Jurkat, Clone E6-1 (cell line): ENCODE measurements around the gene NID1.

Source experiments
- DNase-seq: peaks from one replicate; pipeline ENCODE4 v3.0.0-alpha.2; 2011; ENCODE audit warnings: low read depth, low spot score
- H3K4me3 ChIP-seq: 2 replicates; pipeline ENCODE4 v1.5.1; 2011; ENCODE audit warnings: mild to moderate bottlenecking, low read length, control low read depth, moderate library complexity

NID1 gene

DNA sequence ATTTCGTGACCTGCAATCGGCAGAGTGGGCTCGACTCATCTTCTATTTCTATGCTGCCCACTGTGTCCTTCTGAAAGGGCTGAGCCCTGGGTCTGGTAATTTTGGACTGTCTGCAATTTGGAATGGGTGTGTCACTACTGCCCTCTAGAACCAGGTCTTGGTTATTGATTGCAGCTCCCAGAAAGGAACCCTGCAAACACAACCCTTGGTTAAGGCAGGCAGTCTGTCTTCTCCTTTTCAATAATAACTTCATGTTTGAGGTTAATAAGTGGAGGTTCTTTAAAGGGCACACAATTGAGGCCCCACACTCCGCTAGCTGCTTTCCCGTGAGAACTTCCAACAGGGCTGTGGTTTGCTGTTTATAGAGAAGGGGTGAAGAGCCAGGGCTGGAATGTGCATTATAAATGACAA is 118.3 kb downstream of the NID1 start:
- DNase-seq: no peak
- H3K4me3 ChIP-seq: no peak overlapping the region

DNA sequence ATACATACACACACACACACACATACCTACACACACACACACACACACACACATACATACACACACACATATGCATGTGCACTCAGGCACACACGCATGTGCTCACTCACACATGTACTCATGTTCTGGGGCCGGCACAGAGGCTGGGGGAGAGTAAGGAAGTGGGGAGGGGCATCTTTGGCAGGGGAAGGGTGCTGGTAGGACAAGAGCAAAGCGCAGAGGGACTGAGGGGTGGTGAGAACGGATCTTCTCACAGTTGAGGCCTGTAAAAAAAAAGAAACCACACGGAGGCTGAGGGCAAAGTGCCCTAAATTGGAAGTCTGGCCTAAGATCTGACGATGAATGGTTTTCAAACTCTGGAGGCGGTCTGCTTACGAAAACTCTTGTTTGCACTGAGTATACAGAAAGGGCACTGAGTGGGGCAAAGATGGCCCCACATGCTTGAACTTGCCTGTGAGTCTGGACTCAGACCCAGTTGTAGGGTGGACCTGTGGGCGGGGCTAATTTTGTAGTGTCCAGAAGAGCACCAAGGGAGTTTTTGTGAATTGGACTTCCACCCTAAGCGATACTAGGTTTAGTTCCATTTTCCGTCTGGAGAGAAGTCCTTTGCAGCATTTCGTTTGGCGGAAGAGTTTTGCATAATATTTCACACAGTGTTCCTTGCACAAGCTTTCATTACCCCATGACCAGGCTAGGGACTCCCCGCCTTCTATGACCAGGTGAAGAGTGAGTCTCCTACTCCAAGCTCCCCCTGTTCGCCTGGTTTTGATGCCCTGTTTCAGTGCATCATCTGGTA is 118.9 kb downstream of the NID1 start:
- DNase-seq: no peak
- H3K4me3 ChIP-seq: no peak overlapping the region

DNA sequence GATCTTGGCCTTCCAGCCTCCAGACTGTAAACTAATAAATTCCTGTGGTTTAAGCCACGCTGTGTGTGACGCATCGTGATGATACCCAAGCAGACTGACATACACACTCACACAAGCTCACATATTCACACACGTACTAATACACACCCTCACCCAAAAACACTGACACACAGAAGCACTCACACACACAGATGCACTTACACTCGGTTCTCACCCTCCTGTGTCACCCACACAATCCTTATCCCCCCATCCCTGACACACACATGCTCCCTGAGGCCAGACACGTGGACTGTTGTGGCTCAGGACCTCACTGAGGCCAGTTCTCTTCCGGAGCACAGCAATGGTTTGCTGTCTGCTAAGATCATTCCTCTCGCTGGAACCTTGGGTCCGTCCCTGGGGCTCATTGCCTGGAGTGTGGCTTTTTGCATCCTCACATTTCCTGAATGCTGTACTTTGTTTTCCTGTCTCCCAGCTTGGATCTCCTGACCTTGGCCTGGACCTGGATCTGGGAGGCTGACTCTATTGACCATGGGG is 121.2 kb downstream of the NID1 start:
- no peak overlapping the region for H3K4me3 ChIP-seq
- DNase-seq: no peak

DNA sequence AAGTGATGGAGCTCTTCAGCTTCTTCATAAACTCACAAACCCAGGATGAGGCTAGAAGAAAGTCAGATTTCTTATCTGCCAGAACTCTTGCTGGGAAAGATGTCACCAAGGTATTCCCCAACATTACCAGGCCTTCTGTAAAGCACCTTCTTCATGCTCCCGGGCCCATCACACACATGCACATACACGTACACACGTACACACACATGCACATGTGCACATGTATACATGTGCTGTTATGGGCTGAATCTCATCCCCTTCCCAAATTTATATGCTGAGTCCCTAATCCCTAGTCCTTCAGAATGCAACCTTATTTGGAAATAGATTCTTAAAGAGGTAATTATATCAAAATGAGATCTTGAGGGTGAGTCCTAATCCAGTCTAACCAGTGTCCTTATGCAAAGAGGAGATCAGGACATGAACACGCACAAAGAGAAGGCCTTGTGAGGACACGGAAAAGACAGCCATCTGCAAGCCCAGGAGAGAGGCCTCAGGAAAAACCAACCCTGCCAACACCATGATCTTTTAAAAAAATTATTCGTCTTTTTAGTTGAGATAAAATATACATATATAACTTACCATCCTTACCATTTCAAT is 121.8 kb downstream of the NID1 start:
- H3K4me3 ChIP-seq: no peak overlapping the region
- no peak for DNase-seq

DNA sequence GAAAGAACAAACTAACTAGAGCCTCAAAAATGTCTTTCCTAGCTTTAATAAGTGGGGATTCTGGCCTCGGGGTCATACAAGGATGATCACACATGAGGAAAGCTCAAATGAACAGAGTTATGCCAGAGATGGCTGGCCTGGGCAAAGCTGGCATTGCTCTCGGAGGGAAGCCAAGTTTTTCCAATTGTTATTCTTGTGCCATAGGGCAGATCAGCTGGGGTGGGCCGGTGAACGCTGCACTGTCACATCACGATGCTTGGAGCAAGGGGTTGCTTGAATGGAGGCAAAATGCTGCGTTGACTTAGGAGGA is 122.3 kb downstream of the NID1 start:
- no peak for DNase-seq
- H3K4me3 ChIP-seq: no peak overlapping the region

DNA sequence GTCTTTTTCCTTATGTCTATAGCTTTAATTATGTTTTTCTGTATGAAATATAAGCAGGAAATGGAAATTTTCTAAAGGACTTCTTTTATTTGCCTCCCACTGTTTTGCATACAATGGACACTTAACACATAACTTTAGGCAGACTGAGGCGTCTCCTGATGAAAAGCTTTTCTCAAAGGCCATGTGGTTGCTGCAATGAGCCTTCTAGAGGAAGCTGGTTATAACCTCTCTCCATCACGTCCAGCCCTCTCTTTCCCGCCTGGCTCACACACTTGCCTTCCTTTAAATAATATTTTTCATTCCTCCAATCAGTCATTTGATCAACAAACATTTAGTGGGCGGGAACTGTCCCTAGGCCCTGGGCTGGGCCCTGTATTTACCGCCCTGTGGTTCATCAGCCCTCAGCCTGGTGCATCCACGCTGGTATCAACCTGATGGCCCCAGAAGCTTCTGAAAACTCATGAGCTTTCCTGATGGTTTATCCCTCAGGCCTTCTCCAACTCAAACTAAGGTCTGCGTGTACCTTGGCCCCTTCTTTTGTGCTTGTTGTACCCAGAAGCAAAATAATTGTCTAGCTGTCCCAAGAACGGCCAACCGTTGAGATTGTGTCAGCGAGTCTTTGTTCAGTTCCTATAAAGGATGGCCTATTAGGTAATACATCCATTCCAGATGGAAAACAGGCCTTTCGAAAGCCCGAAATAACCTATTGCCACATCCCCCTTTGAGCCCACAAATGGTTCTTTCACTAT is 122.8 kb downstream of the NID1 start:
- H3K4me3 ChIP-seq: no peak overlapping the region
- DNase-seq: no peak

DNA sequence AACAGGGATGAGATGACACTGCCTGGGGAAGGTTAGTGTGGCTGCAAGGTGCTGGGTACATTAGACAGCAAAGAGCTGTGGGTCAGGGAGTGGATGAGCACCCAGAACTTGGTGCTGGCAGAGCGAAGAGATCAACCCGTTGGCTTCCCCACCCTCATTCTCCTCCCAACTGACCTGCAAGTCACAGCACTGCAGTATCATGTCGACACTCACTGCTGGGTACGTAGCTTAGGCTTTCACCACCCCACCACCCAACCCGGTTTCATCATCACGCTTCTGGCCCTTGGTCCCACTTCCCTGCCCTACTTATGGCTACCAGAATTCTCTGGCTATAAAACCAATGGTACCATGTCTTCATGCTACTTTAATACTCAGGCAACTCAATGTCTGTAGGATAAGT is 124.6 kb downstream of the NID1 start:
- no peak for DNase-seq
- no peak overlapping the region for H3K4me3 ChIP-seq

DNA sequence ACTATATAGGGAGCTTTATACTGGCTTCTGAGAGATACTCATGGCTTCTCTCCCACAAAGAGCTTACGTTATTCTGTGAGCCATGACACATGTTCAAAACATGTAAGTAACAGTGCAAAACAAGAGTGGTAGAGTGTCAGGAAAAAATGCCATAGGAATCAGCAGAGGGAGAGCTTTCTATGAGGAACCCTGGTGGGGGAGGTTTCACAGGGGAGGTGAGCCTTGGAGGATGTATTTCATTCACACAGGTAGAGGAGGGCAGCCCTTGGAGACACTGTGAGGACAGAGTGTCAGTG is 125.5 kb downstream of the NID1 start:
- no peak overlapping the region for H3K4me3 ChIP-seq
- no peak for DNase-seq

DNA sequence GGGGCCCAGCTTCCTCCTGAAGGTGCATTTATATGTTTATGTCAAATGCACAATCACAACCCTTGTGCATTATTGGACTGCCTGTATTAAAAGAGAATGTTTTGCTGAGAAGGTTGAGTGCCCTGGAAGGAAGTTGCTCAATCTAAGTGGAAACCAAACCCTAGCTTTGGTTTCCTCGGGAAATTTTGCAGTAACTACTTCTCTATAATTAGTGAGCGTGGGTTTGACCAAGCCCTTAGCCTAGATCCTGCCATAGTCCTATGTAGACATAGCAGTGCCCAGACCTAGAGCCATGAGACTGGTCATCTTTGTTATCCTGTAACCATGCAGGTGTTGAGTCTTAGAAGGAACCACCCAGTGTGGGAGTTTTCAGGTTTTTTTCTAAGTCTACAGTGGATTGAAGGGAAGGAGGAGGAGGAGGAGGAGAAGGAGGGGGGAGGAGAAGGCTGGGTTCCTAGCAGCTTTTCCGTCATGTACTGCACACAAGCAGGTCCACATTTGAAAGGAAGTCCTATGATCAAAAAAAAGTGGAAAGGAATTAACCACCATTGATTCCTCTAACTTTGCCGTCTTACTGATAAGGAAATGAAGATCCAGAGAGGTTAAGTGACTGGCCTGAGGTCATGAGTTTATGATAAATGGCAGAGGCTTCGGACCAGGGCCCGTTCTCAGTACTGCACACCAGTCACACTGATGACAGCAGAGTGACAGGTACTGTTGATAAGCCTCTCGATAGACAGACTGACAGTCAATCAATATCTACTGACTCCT is 126.0 kb downstream of the NID1 start:
- no peak for DNase-seq
- no peak overlapping the region for H3K4me3 ChIP-seq

DNA sequence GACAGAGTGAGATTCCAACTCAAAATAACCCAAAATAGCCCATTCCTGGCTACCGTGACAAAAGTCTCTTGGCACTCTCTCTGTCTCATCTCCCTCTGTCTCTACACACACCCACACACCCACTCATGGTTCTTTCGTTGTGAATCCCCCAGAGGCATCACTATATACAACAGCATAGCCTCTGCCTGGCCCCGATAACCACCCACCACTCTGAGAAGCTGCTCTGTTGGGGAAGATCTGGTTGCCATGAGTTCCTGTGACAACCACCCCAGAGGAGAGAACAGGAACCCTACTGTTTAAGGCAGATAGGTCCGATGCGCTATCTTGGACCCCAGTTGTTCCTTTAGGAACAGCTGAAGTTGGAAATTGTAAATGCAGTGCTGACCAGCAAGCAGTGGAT is 127.8 kb downstream of the NID1 start:
- H3K4me3 ChIP-seq: no peak overlapping the region
- no peak for DNase-seq

DNA sequence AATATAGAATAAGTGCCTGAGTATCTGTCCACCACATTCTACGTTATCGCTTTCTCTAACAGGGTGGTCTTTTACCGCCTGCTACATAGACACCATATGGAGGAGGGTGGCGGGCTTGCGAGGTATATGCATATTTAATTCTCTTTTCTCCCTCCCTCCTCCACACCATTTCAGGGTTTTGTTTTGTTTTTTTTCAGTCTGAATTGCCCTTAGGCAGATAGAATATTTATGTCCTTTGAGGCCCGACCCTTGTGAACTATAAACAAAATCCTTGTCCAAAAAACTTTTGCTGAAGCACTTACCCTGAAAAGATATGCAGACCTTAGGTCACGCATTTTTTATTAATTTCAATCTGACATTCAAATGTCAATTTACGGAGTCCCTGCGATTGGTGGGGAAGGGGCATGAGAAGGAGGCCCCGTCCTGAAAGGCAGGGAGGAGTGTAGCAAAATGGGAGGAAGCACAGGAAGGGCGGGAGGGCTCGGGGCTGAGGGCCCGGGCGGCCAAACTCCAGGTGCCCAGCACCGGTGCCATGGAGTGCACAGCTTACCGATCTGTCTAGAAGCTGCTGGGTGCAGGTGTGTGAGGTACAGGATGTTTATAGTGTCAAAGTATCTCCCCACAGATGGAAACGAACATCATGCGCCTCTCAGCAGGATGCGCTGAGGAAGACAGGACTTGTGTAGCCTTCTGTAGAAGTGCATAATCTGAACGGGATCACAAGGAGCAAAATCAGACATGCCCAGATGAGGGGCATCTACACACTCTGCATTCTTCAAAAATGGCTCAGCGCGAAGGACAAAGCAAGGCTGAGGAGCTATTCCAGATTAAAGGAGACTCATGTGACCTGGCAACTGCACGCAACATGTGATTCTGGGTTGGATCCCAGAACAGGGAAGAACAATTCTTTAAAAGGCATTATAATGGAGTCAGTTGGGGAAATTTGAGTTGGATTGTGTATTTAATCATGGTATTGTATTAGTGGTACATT is 129.4 kb downstream of the NID1 start:
- no peak for DNase-seq
- no peak overlapping the region for H3K4me3 ChIP-seq

DNA sequence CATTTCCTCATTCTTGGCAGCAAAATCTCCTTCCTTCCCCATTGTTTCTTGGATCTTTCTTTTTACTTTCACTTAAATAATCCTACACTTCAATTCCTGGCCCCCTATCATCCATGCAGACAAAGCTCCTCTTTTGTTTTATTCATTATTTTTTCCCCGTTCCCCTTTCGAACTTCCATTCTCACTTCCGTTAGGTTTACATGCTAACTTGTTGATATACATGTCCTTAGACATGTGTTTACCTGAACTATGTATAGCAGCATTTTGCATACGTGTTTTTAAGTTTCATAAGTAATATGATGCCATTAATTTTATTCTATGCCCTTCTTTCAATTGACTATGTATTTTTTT is 131.1 kb downstream of the NID1 start:
- no peak for DNase-seq
- H3K4me3 ChIP-seq: no peak overlapping the region

DNA sequence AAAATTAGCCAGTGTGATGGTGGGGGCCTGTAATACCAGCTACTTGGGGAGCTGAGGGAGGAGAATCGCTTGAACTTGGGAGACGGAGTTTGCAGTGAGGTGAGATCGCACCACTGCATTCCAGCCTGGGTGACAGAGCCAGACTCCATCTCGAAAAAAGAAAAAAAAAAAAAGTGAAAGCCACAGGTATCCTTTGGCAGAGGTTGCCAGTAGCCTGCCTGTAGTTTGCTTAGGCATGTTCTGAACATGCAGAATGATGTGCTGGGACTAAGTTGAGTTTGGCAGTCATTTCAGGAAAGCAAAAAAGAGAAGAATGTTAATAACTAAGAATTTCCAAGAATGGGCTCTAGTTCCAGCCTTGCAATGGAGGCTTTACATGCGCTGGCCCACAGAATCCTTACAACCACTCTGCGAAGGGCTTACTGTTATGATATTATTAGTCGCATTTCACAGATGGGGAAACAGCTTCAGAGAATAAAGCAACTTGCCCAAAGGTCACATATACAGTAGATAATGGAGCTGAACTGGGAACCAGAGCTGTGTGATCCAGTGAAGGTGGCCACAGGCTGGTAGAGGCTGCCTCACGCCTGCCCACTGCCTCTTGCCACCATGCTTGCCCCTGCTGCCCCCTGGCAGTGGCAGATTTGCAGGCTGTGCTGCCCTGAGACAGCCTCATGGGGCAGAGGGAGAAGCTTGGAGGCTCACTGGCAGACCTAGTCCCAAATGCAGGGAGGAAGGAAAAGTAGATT is 131.7 kb downstream of the NID1 start:
- DNase-seq: no peak
- no peak overlapping the region for H3K4me3 ChIP-seq

DNA sequence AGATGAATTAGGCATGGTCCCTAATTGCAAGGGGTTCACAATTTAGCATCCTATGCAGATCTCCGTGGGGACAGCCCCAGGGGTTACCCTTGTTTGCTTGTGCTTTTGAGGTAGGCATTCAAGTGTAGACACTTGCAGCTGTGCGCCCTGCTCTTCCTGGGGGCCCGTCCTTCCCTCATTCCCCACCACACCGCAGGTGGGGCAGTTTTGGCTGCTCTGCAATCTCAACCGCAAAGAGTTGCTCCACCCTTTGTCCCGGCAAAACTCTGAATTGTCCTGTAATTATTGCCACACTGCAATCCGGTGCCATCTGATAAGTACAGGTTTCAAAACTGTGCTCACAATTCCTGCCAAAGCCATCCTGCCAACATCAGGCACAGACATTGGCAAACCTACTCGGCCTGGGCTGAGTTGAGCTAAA is 132.8 kb downstream of the NID1 start:
- no peak overlapping the region for H3K4me3 ChIP-seq
- no peak for DNase-seq

DNA sequence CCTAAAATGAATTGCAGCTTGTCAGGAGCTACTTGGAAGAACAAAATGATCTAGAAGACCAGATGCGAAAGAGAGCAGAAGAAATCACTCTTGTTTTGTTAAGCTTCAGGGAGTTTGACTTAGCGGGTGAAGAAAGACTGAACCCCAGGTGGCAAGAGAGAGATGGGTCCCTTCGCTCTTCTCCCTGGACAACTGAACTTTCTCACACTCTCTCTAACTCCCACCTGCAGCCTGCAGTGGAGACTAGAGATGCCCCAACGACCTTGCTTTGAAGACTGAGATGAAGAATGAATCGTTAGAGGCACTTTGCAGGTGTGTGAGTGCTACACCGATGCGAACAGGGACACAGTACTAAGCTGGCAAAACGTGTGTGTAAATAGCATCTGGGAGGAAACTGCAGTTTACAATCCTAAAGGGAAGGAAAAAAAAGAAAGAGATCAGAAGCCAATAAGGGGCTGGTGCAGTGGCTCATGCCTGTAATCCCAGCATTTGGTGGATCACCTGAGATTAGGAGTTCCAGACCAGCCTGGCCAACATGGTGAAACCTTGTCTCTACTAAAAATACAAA is 133.6 kb downstream of the NID1 start:
- no peak overlapping the region for H3K4me3 ChIP-seq
- peak; percentile 63 for DNase-seq

DNA sequence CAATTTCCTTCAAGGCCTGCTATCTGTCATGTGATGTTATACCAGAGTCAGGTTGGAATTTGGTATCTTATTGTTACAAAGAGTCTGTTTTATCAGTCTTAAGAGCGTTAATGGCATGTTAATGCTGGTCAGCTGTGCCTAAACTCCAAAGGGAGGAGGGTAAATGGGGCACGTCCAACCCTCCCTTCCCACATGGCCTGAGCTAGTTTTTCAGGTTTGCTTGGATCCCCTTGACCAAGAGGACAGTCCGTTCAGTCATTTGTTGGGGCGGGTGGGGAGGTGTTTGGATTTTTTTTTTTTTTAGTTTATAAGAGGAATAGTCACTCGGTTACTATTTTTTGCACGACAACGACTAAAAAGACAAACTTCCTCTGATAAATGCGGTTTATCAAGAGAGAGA is 134.3 kb downstream of the NID1 start:
- no peak overlapping the region for H3K4me3 ChIP-seq
- no peak for DNase-seq

DNA sequence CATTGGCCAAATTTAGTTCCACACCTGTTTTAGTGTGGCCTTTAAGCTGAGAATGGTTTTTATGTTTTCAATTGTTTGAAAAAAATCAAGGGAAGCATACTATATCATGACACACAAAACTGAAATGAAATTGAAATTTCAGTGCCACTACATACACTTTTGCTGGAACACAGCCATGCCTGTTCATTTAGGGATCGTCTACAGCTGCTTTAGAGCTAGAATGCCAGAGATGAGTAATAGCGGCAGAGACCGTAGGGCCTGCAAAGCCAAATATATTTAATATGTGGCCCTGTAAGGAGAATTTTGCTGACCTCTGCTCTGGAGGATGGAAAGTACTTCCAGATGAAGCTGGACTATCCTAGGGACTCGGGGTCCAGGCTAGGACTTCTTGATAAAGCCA is 135.7 kb downstream of the NID1 start:
- DNase-seq: no peak
- no peak overlapping the region for H3K4me3 ChIP-seq

DNA sequence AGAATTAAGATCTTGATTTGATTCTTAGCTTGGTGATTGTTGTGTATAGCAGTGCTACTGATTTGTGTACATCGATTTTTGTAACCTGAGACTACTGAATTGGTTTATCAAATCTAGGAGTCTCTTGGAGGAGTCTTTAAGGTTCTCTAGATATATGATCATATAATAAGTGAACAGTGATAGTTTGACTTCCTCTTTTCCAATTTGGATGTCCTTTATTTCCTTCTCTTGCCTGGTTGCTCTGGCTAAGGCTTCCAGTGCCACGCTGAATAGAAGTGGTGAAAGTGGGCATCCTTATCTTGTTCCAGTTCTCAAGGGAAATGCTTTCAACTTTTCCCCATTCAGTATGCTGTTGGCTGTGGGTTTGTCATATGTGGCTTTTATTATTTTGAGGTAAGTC is 136.7 kb downstream of the NID1 start:
- no peak overlapping the region for H3K4me3 ChIP-seq

More for the DNA sequence above, 136.7 kb downstream of the NID1 start:
- no peak for DNase-seq
